CD14-positive monocyte (primary cell): ENCODE data around the gene KRTAP6-2. TPM values are rescaled to one million over a fixed set of nuclear protein-coding genes. Genes with fewer than 3 reads are reported as not detected.

Experiments used
- DNase-seq, 3 donors: peaks; one replicate each; pipeline ENCODE4 v3.0.0-alpha.2; 2011 to 2022
- H2AFZ ChIP-seq: 2 replicates; pipeline ENCODE4 v1.6.0; 2012; ENCODE audit warnings: mild to moderate bottlenecking, low read depth, low read length, inconsistent platforms; ENCODE audit not compliant: insufficient read depth, poor library complexity, severe bottlenecking
- H3K27ac ChIP-seq, 2 donors: 1 replicate in 1 of 2; 2 replicates in 1 of 2; pipeline ENCODE4 v1.5.1; 2012 to 2013; ENCODE audit warnings: low read length in 2 of 2, control low read depth in 1 of 2, inconsistent platforms in 1 of 2, low read depth in 1 of 2, mild to moderate bottlenecking in 1 of 2
- H3K27me3 ChIP-seq, 2 donors: one replicate each; pipeline versions ENCODE4 v1.6.0 to v1.6.1; 2011 to 2013; ENCODE audit warnings: low read length in 2 of 2; ENCODE audit not compliant: control insufficient read depth in 2 of 2, insufficient read depth in 2 of 2
- H3K36me3 ChIP-seq, 2 donors: replicated peaks in 1 of 2; 1 replicate in 1 of 2; 2 replicates in 1 of 2; pipeline versions ENCODE4 v1.5.1 to v1.6.1; 2012 to 2013; ENCODE audit warnings: low read length in 2 of 2, control low read depth in 1 of 2, inconsistent platforms in 1 of 2, mild to moderate bottlenecking in 1 of 2; ENCODE audit not compliant: insufficient read depth in 2 of 2, control insufficient read depth in 1 of 2
- H3K4me1 ChIP-seq, 2 donors: 1 replicate in 1 of 2; 2 replicates in 1 of 2; pipeline versions ENCODE4 v1.5.1 to v1.6.1; 2012 to 2013; ENCODE audit warnings: low read length in 2 of 2, control low read depth in 1 of 2, inconsistent platforms in 1 of 2, mild to moderate bottlenecking in 1 of 2, moderate library complexity in 1 of 2; ENCODE audit not compliant: insufficient read depth in 2 of 2, control insufficient read depth in 1 of 2
- H3K4me2 ChIP-seq: replicated peaks from 2 replicates; pipeline ENCODE3; 2012; ENCODE audit warnings: low read length, moderate library complexity, mild to moderate bottlenecking; ENCODE audit not compliant: poor library complexity, severe bottlenecking; ENCODE audit errors: extremely low read depth
- H3K4me3 ChIP-seq, 3 experiments: fragments of 200-600 bp in 1 of 3; sonication (generic) in 1 of 3; replicated peaks in 1 of 3; 1 replicate in 2 of 3; 2 replicates in 1 of 3; pipeline ENCODE4 v1.5.1; 2011 to 2013; ENCODE audit warnings: low read length in 3 of 3, mild to moderate bottlenecking in 3 of 3, control low read depth in 2 of 3, low read depth in 2 of 3, inconsistent platforms in 1 of 3, moderate library complexity in 1 of 3
- H3K79me2 ChIP-seq: 2 replicates; pipeline ENCODE4 v1.6.0; 2012; ENCODE audit warnings: mild to moderate bottlenecking, control low read depth, inconsistent platforms, low read length, moderate library complexity; ENCODE audit not compliant: insufficient read depth
- H3K9ac ChIP-seq: 2 replicates; pipeline ENCODE4 v1.6.0; 2017; ENCODE audit warnings: low read length, mild to moderate bottlenecking; ENCODE audit not compliant: insufficient read depth, poor library complexity, severe bottlenecking
- H3K9me3 ChIP-seq, 2 donors: replicated peaks in 1 of 2; 1 replicate in 1 of 2; 2 replicates in 1 of 2; pipeline versions ENCODE4 v1.5.1 to v1.6.1; 2012 to 2013; ENCODE audit warnings: low read length in 2 of 2, control low read depth in 1 of 2; ENCODE audit not compliant: control insufficient read depth in 1 of 2, insufficient read depth in 1 of 2
- H4K20me1 ChIP-seq: 2 replicates; pipeline ENCODE4 v1.6.0; 2012; ENCODE audit warnings: mild to moderate bottlenecking, low read length, control low read depth, moderate library complexity; ENCODE audit not compliant: insufficient read depth
- H3K27ac Mint-ChIP-seq, 7 donors: one replicate each; pipeline ENCODE4 v1.8.0; 2020; ENCODE audit warnings: mild to moderate bottlenecking in 7 of 7, mixed read lengths in 7 of 7, moderate library complexity in 6 of 7, inconsistent platforms in 2 of 7
- H3K27me3 Mint-ChIP-seq, 3 donors: one replicate each; pipeline ENCODE4 v1.8.0; 2021 to 2022; ENCODE audit warnings: low read depth in 3 of 3, mild to moderate bottlenecking in 3 of 3, mixed read lengths in 3 of 3, moderate library complexity in 3 of 3, inconsistent platforms in 1 of 3
- H3K36me3 Mint-ChIP-seq, 2 donors: one replicate each; pipeline ENCODE4 v1.8.0; 2020; ENCODE audit warnings: mixed read lengths in 2 of 2, inconsistent platforms in 1 of 2, mild to moderate bottlenecking in 1 of 2
- H3K4me1 Mint-ChIP-seq: one replicate; pipeline ENCODE4 v1.8.0; 2020; ENCODE audit warnings: mild to moderate bottlenecking, mixed read lengths
- H3K4me3 Mint-ChIP-seq, 2 donors: one replicate each; pipeline ENCODE4 v1.8.0; 2020; ENCODE audit warnings: mild to moderate bottlenecking in 2 of 2, mixed read lengths in 2 of 2, moderate library complexity in 1 of 2
- H3K9me3 Mint-ChIP-seq, 7 donors: one replicate each; pipeline ENCODE4 v1.8.0; 2020 to 2022; ENCODE audit warnings: mixed read lengths in 7 of 7, mild to moderate bottlenecking in 6 of 7, moderate library complexity in 6 of 7, inconsistent platforms in 2 of 7
- WGBS: methylation state at CpG from one replicate; pipeline ENCODE4 v1.1.5; 2013; ENCODE audit warnings: missing lambda C conversion rate; ENCODE audit not compliant: insufficient coverage; 5-methylcytosine and 5-hydroxymethylcytosine counted together
- intact Hi-C, 2 donors: fragments of 100-400 bp; cut with micrococcal nuclease; formaldehyde crosslinking; loops; one replicate each; pipeline versions ENCODE4 v1.15.0 to v1.15.1; 2023
- polyA plus RNA-seq, 3 donors: library from polyadenylated mRNA; depleted of rRNA in 1 of 3; unstranded in 2 of 3; stranded (reverse) in 1 of 3; fragments of 300-500 nt in 2 of 3; fragments of >200 nt in 1 of 3; fragmentation: Illumina TruSeq in 2 of 3; gene quantifications; 1 replicate in 2 of 3; 2 replicates in 1 of 3; pipeline ENCODE4 v1.2.3, GENCODE V29; 2012 to 2021
- TF ChIP-seq, protein P1 (sequence below): fragments of 200-600 bp; IDR thresholded peaks from one replicate; pipeline ENCODE4 v1.8.0; 2022; ENCODE audit warnings: antibody characterized with exemption, mild to moderate bottlenecking

The KRTAP6-2 gene
- polyA plus RNA-seq, 3 donors: not detected

DNA sequence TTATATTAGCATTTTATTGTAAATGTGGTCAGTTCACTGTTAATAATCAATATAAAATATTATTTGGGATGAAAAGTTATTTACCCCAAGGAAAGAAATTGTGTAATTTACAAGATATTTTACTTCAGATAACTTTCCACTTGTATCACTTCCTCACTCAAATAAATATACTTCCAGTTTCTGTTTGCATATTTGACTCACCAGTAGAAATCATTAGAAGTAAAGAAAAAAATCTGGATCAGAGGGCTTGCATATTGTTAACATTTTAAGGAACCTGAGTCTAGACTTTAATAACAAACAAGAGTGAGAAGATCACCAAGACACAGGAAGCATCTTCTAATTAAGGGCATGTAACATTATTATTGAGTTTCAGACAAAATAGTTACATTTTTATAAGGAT, 21.4 kb upstream of the KRTAP6-2 start:
- no peaks in the 10 kb centered on the region for H3K27me3 Mint-ChIP-seq
- H3K4me3 Mint-ChIP-seq: no peak overlapping the region
- no peak for DNase-seq
- no peak overlapping the region for H3K27ac Mint-ChIP-seq
- Histone ChIP-seq H3K9ac (no peak overlapping the region), H4K20me1 (no peaks in the 10 kb centered on the region), H3K36me3 (no peaks in the 10 kb centered on the region), H3K79me2 (no peaks in the 10 kb centered on the region), H3K27ac (no peak overlapping the region), H3K9me3 (peaks cover 20 to 31% of the 10 kb centered on the region in 2 donors), H3K27me3 (no peaks in the 10 kb centered on the region), H3K4me3 (no peak overlapping the region), H3K4me2 (no peak overlapping the region), H2AFZ (no peak overlapping the region), H3K4me1 (no peaks in the 10 kb centered on the region)
- TF ChIP-seq, protein P1, sequence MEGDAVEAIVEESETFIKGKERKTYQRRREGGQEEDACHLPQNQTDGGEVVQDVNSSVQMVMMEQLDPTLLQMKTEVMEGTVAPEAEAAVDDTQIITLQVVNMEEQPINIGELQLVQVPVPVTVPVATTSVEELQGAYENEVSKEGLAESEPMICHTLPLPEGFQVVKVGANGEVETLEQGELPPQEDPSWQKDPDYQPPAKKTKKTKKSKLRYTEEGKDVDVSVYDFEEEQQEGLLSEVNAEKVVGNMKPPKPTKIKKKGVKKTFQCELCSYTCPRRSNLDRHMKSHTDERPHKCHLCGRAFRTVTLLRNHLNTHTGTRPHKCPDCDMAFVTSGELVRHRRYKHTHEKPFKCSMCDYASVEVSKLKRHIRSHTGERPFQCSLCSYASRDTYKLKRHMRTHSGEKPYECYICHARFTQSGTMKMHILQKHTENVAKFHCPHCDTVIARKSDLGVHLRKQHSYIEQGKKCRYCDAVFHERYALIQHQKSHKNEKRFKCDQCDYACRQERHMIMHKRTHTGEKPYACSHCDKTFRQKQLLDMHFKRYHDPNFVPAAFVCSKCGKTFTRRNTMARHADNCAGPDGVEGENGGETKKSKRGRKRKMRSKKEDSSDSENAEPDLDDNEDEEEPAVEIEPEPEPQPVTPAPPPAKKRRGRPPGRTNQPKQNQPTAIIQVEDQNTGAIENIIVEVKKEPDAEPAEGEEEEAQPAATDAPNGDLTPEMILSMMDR: no peak
- H3K4me1 Mint-ChIP-seq: no peaks in the 10 kb centered on the region
- peaks cover 2 to 16% (median 11%) of the 10 kb centered on the region in 7 donors for H3K9me3 Mint-ChIP-seq
- intact Hi-C loops: no loop called here
- H3K36me3 Mint-ChIP-seq: no peaks in the 10 kb centered on the region

DNA sequence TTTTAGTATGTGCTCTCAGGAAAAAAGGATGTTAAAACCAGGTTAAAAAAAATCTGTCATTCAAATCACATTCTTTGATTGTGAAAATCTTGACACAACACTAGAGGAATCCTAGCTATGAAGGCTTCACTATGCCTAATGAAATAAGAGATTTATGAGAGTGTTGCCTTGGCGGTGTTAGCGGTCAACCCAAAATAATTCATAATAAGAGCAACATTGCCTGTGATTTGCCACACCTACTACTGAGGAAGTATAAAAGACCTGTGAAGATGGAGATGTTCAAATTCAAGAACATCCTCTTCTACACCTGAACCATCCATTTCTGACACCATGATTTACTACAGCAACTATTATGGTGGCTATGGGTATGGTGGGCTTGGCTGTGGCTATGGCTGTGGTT, 17.4 kb upstream of the KRTAP6-2 start, which contains the start of gene KRTAP20-1:
KRTAP20-1 (plus strand) TSS at position 301 of the 400 bp plus-strand sequence; CDS start at position 331, 30 bp downstream.
- Histone ChIP-seq H3K36me3 (no peaks in the 10 kb centered on the region), H3K79me2 (no peaks in the 10 kb centered on the region), H3K4me1 (no peaks in the 10 kb centered on the region), H3K4me2 (no peak within 1 kb of the TSS), H3K9ac (no peak within 1 kb of the TSS), H2AFZ (no peak within 1 kb of the TSS), H3K27me3 (no peaks in the 10 kb centered on the region), H4K20me1 (no peaks in the 10 kb centered on the region), H3K4me3 (no peak within 1 kb of the TSS), H3K9me3 (peaks cover 6 to 21% of the 10 kb centered on the region in 2 donors), H3K27ac (no peak within 1 kb of the TSS)
- DNase-seq: no peak
- Mint-ChIP-seq H3K36me3 (no peaks in the 10 kb centered on the region), H3K4me1 (no peaks in the 10 kb centered on the region), H3K4me3 (no peak within 1 kb of the TSS), H3K27me3 (peaks cover 0 to 3% (median 0%) of the 10 kb centered on the region in 3 donors), H3K27ac (peak within 1 kb of the TSS in 1 of 7 donors; percentile 25), H3K9me3 (peaks cover 0 to 9% (median 7%) of the 10 kb centered on the region in 7 donors)
- no CpG with 5 or more reads among the region's 2 CpGs for whole genome bisulfite sequencing
- intact Hi-C loops: no loop called here
- TF ChIP-seq, protein P1: no peak
